GM12873 (cell line): Measurements from ENCODE around the gene ARMC5.

Experiments
- TF ChIP-seq, protein P1 (sequence below): IDR thresholded peaks from 2 replicates; pipeline ENCODE4 v1.5.1; 2012; ENCODE audit warnings: low read depth, mild to moderate bottlenecking, moderate library complexity, low read length, control low read depth; ENCODE audit not compliant: insufficient read depth; ENCODE audit errors: missing control alignments

ARMC5 gene

DNA sequence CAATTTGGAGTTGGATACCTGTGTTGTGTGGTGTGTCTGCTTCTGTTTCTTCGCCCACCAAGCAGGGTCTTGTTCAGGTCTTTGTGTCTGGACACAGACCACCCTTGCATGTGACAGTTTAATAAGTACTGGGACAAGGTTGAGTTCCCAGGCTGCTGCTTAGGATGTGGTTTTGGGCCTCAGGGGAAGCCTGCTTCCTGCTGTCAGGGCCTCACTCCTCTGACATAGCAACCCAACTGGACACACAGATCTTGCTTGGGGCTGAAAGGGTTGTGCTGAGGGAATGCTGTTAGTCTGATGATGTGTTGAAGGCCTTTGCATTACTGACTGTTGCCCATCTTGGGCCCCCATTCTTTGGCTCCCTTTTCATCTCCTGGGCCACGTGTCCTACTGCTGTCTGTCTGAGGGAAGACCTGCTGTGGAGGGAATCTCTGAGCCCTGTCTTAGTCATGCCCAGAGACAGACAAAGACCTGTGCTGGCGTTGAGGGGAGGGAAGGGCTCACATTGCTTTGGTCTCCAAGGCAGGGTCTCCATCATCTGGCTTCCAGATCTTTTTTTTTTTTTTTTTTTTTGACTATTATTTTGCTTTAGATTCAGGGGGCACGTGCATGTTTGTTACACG lies 8.0 kb downstream of the ARMC5 start:
- TF ChIP-seq, protein P1, sequence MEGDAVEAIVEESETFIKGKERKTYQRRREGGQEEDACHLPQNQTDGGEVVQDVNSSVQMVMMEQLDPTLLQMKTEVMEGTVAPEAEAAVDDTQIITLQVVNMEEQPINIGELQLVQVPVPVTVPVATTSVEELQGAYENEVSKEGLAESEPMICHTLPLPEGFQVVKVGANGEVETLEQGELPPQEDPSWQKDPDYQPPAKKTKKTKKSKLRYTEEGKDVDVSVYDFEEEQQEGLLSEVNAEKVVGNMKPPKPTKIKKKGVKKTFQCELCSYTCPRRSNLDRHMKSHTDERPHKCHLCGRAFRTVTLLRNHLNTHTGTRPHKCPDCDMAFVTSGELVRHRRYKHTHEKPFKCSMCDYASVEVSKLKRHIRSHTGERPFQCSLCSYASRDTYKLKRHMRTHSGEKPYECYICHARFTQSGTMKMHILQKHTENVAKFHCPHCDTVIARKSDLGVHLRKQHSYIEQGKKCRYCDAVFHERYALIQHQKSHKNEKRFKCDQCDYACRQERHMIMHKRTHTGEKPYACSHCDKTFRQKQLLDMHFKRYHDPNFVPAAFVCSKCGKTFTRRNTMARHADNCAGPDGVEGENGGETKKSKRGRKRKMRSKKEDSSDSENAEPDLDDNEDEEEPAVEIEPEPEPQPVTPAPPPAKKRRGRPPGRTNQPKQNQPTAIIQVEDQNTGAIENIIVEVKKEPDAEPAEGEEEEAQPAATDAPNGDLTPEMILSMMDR, result no peak

- TF ChIP-seq, protein P1, result no peak
Measured at GRCh38 chr16:31467858-31468257, 8.6 kb downstream of the ARMC5 start.

DNA sequence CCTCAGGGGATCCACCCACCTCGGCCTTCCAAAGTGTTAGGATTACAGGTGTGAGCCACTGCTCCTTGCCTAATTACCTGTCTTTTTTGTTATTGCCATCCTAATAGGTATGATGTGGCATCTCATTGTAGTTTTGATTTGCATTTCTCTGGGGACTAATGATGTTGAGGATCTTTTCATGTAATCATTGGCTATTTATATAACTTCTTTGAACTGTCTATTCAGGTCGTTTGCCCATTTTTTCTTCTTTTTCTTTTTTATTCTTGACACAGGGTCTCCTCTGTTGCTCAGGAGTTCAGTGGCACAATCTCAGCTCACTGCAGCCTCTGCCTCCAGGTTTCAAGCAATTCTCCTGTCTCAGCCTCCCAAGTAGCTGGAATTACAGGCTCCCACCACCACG lies 11.3 kb downstream of the ARMC5 start:
- TF ChIP-seq, protein P1, result no peak

GRCh38 chr16:31471241-31471874 lies 12.1 kb downstream of the ARMC5 start:
- TF ChIP-seq, protein P1, result no peak

DNA sequence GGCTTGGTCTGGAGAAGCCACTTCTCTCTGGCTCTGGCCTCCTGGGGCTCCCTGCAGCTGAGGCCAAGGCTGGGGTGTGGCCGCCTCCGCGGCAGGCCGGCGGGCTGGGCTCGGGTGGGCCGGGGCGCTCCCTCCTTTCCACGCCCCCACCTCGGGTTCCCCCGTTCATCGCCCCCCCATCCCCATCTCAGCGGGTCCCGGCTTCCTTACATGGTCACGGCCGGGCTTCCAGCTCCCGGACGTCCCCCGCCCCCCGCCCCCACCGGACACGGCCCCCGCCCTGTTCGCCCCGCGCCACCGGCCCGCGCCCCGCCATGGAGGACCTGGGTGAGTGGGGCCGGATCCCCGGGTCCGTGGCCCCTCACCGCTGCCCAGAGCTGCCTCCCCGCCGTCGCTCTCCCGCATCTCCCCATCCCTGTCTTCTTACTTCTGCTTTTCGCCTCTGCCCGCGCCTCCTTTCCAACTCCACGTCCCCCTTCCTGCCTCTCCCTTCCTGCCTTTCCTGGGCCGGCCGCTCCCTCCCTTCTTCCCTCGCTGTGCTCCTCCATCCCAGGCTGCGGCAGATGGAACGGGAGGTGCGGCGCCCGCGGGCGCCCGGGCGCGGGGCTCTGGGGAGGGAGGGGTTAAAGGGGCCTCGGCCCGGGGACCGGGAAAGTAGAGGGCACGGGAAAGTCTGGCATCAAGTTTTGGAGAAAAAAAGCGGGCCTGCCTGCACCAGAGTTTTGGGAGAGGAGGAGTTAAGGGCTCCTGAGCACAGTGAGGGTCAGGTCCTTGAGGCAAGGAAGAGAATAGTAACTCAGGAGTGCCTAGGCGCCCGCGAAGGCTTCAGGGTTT lies 12.8 kb downstream of the ARMC5 start, which contains the start of gene TGFB1I1:
Gene TGFB1I1 (plus strand): TSS at position 278 of the 834 bp plus-strand sequence. CDS start 37 bp downstream, at position 315.
- TF ChIP-seq, protein P1, result no peak

GRCh38 chr16:31472709-31473203 lies 13.5 kb downstream of the ARMC5 start:
- TF ChIP-seq, protein P1, result no peak

GRCh38 chr16:31473264-31473984 lies 14.1 kb downstream of the ARMC5 start:
- TF ChIP-seq, protein P1, result no peak
